NCI-H460 (cell line): Measurements from ENCODE around the gene ALOX15. TPM values are rescaled to one million over a fixed set of nuclear protein-coding genes. Genes with fewer than 3 reads are reported as not detected.
"Not testable (repeated sequence)": the region's sequence is repeated elsewhere in the genome, so short reads cannot be mapped to it uniquely, and the experiment has no call there.

Experiments used
- DNase-seq: peaks from one replicate; pipeline ENCODE4 v3.0.0-alpha.2; 2016; ENCODE audit warnings: low read depth; ENCODE audit errors: extremely low read depth
- total RNA-seq: library from RNA; depleted of rRNA; stranded (reverse); fragments of >200 nt; shearing (Covaris generic); gene quantifications from 2 replicates; pipeline ENCODE4 v1.2.3, GENCODE V29; 2014

The ALOX15 gene
- total RNA-seq, 1 experiment from 2014 or later = 2.3 TPM

- DNase-seq = no peak
These were observed 19.1 kb downstream of the ALOX15 start for GRCh38 chr17:4622375-4622774.

GRCh38 chr17:4620531-4621101, 20.9 kb downstream of the ALOX15 start:
- no peak for DNase-seq

DNA sequence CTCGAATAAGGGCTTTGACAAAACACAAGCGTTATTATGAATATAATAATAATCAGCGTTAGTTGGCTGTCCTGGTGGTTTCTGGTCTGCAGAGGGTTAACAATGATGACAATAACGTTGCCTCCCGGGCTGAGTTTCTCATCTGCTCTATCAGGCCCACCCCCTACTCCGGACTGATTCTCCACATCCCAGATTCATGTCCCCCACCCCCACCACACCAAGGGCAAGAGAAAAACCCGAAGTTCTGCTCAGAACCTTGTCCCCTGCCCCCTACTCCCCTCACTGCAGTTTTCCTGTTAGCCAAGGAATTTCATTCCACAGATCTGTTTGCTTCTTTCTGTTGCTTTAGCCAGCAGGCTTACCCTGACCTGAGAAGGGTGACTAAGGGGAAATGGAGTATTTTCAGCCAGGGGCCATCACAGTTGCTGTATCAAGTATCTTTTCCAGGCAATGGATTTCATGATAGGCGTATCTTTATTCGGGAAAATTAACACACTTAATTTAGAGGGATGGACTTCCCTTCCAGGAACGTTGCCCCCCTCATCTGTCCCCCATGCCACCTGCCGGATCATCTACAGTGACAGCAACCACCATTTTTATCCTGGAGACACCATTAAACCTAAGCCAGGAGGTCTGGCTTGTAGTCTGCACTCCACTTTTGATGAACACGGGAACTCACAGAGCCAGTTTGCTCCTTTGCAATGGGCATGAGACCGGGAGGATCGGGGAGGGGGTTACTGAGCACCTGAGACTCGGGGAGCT, 23.7 kb downstream of the ALOX15 start:
- DNase-seq = no peak

GRCh38 chr17:4617090-4617489, 24.4 kb downstream of the ALOX15 start:
- no peak for DNase-seq

DNA sequence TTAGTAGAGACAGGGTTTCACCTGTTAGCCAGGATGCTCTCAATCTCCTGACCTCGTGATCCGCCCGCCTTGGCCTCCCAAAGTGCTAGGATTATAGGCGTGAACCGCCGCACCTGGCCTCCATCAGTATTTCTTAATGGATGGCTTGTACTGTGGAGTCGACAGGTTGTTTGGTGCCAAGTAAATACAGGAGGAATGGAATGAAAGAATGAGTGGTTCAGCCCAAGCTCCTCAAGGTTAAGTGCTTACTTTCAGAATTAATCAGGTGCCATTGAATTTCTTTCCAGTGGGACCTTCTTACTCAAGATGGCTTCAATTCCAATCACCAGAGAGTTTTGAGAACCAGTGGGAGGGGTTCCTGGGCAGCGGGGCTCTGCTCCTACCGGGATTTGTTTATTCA, 25.0 kb downstream of the ALOX15 start:
- no peak for DNase-seq

DNA sequence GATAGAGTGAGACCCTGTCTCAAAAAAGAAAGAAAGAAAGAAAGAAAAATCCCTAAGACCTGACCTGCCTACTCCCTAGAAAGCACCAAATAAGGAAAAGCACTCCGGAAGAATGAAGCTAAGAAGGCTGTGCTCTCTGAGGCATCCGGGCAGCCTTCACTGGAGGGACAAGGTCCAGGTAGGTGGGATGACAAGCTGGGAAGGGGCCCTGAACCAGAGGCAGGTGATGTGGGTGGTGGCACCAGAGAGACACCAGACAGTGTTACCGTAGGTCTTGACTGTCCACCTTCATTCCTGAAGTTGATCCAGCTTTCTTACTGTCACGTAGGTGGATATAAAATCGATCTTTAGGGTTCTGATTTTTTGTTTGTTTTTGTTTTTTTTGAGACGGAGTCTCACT, 30.8 kb downstream of the ALOX15 start:
- DNase-seq = no peak

- DNase-seq = no peak
These were observed 31.3 kb downstream of the ALOX15 start for GRCh38 chr17:4610162-4610561.

GRCh38 chr17:4609761-4610160, 31.7 kb downstream of the ALOX15 start:
- DNase-seq = no peak

DNA sequence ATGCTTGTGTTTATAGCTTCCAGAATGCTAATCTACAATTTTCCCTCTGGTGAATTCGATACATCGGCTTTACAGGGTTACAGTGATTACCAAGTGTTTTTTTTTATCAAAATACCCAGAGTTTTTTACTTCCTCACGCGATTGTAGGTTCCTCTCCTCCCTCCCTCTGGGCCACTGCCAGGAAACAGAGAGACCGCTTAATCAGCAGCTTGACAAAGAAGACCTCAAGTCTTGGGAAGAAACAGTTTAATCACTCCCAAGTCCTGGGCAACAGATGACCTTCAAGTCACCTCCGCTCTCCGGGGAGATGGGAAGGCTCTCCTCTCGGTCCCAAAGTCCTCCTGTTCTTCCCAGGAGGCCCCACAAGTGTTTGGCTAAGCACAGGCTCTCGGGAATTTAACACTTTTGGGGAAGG, 33.7 kb downstream of the ALOX15 start:
- DNase-seq = no peak

DNA sequence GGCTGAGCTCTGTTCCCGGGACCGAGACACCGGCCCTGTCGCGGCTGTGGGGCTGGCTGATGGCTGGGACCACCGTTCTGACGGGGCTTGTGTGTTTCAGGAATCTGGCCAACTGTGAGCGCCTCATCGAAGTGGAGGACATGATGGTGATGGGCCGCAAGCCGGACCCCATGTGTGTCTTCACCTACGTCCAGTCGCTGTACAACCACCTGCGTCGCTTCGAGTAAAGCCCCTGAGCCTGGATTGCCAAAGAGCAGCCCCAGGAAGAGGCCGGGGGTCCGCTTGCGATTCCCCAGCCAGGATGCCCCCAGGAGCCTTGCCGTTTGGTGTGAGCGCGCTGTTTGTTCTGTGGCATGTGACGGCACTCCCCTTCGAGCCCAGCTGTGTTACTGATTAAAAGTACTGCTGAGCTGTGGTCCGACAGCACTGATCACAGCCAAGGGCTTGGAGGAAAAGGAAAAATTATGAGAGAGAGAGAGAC, 34.2 kb downstream of the ALOX15 start:
- no peak for DNase-seq

DNA sequence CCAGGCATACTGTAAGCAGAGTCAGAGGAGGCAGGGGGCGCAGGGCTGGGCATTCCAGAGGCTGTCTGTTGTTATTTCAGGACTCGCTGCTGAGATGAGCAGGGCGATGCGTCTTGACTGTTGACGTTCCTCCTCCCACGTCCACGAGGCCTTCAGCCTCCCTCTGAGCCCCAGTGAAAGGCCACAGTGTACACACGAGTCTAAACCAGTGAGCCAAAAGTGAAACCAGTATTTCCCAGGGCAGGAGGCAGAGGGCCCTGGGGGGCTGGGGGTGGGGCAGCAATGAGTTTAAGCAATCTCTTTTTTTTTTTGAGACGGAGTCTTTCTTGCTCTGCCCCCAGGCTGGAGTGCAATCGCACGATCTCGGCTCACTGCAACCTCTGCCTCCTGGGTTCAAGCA, 35.7 kb downstream of the ALOX15 start:
- no peak for DNase-seq

- DNase-seq = not testable (repeated sequence)
These were observed 36.7 kb downstream of the ALOX15 start for GRCh38 chr17:4604736-4605135.

DNA sequence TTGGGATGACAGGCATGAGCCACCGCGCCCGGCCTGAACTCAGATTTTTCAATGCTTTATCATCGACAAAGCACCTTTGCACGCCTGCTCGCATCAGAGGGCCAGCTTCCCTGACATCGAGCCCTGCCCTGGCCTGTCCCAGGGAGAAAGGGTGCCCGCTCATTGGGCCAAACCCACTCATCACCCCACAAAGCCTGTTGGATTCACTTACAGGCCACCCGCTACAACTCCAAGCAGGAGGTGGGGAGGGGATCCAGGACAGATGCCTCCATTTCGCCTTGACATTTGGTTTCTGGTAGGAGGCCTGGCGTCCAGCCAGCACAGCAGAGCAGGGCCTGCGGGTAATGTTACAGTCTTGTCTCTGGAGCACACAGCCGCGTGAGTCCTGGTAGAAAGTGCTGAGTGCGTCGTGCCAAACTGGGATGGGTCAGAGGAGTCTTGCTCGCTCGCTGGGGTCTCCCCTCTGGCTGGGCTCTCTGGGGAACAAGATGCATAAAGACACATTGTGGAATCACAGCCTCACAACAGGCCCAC, 37.3 kb downstream of the ALOX15 start:
- DNase-seq = no peak

DNA sequence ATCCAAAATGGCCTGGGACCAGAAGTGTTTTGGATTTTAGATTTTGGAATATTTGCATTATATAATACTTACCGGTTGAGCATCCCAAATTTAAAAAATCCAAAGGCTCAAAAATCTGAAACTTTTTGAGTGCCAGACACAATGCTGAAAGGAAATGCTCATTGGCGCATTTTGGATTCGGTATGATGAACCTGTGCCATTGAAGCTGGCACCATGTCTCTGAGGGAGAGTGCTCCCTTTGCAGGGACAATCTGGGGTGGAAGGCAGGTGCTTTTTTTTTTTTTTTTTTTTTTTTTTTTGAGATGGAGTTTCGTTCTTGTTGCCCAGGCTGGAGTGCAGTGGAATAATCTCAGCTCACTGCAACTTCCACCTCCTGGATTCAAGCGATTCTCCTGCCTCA, 39.4 kb downstream of the ALOX15 start:
- no peak for DNase-seq

DNA sequence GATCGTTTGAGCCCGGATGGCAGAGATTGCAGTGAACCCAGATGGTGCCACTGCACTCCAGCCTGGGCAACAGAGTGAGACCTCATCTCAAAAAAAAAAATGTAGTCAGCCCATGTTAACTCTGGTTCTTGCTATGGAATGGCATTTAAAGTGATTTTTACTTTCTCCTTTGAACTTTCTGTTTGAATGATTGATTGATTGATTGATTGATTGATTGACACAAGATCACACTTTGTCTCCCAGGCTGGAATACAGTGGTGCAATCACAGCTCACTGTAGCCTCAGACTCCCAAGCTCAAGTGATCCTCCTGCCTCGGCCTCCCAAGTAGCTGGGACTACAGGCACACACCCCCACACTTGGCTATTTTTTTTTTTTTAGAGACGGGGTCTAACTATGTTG, 40.2 kb downstream of the ALOX15 start:
- no peak for DNase-seq

GRCh38 chr17:4600563-4600962, 40.9 kb downstream of the ALOX15 start:
- no peak for DNase-seq

GRCh38 chr17:4599505-4600281, 41.8 kb downstream of the ALOX15 start:
- DNase-seq = no peak

GRCh38 chr17:4598776-4599504, 42.5 kb downstream of the ALOX15 start:
- DNase-seq = no peak

- no peak for DNase-seq
These were observed 43.5 kb downstream of the ALOX15 start for GRCh38 chr17:4597975-4598374.

GRCh38 chr17:4596636-4597380, 44.7 kb downstream of the ALOX15 start:
- no peak for DNase-seq
